NCI-H1930 (cell line): ENCODE measurements around the gene CPN1.

Source experiments
- DNase-seq, 2 experiments: peaks; one replicate each; lab custom pipeline; 2025; lab: John Stamatoyannopoulos, UW

CPN1 gene

DNA sequence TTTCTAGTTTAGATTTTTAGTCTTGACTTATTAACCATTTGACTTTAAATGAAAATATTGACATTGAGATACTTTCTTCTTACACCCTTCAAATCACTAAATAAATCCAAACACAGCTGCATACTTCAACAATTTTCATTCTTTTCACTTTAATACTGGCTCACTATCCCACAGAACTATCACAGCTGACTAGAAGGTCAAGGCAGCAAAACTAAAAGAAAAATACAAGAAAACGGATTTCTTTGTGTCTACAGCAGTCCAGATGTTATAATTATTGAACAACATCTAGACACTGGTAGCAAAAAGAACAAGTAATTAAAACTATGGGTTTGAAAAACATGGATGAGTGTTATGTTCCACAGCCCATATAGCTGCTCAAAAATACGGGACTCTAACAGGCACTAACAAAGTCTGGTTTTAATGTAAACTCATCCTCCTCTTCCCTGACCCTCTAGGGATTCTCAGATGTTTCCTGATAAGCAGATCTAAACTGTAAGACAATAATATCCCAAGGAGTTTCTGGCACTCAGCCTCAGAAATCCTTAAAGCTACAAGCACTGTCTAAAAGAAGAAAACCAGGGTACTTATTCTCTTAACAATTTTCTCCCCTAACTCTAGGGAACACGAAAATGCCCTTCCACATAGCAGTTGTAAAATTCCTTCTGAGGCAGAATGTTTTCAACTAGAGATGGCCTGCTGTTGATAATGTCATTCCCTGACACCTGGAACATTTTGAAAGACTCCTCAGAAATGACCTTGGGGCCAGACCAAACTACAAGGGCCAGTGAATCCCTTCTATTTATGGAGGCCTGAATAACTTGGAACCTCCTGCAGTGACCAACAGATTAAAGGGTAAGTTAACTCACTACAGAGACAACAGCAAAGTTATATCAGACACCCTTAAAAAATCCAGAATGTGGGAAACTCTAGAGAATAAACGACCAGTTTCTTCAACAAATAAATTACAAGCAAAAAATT lies 84.7 kb downstream of the CPN1 start:
- DNase-seq, result no peak

- DNase-seq, result no peak
These were observed 86.0 kb downstream of the CPN1 start for GRCh38 chr10:99995713-99996112.

- DNase-seq, result no peak
These were observed 86.4 kb downstream of the CPN1 start for GRCh38 chr10:99995269-99995668.

- no peak for DNase-seq
These were observed 86.9 kb downstream of the CPN1 start for GRCh38 chr10:99994801-99995200.

DNA sequence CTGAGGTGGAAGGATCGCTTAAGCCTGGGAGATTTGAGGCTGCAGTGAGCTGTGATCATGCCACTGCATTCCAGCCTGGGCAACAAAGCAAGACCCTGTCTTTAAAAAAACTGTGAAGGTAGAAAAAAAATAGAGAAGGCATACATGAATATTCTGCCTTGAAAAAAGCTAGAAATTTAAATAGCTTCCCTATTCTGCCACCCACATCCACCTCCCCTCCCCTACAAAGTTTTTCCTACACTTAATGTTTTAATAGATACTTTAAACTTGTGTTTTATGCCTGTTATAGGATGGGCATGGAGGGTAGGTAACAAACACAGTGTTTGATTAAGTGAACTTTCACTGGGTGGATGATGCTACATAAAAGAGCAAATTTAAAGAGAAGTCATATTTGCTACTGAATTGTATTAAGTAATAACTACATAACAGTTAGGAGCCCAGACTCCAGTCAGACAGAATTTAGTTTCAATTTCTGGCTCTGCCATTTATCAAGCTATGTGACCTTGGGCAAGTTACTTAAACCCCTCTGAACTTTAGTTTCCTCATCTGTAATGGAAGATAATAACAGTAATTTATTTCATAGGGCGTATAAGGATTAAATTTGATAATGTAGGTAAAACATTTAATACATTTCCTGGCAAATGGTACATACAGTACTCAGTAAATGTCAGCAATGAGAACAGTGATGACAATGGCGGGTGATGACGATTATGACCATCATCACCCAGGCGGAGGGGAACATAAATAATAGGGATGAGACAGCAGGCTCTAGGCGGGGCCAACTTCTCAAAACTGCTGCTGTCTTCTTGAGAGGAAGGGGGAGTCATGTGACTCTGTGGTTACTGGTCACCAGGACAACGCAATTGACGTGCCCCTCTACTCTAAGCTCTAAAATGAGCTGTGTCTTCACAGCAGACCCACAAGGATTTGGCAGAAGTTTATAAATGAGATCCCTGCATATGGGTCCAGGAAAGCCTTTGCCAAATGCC lies 87.7 kb downstream of the CPN1 start:
- DNase-seq, result no peak
